ENCODE data around the gene BTG3. TPM values are rescaled to one million over a fixed set of nuclear protein-coding genes. Genes with fewer than 3 reads are reported as not detected.

BTG3 gene
- polyA plus RNA-seq, 3 donors from 2014 or later, result 6.4 to 9.2 (median 7.4) TPM

Other genes starting within 250 kb of the BTG3 start
- not detected for gene CXADR, start 99.9 kb downstream of the BTG3 start, polyA plus RNA-seq
- gene C21orf91, start 206.5 kb upstream of the BTG3 start, polyA plus RNA-seq, result 10 to 100 TPM; 29.5 to 41.3 (median 39.6) TPM